Ovary (tissue), 9 donors: Measurements from ENCODE around the gene CD86. TPM values are rescaled to one million over a fixed set of nuclear protein-coding genes. Genes with fewer than 3 reads are reported as not detected.

Experiments
- DNase-seq, 5 donors: peaks; one replicate each; pipeline ENCODE4 v3.0.0-alpha.2; 2019 to 2020
- H3K27ac ChIP-seq, 2 donors: fragments of 200-600 bp; one replicate each; pipeline versions ENCODE4 v1.5.1 to v1.8.0; 2019 to 2022
- H3K27me3 ChIP-seq: fragments of 200-600 bp; one replicate; pipeline ENCODE4 v1.8.0; 2022
- H3K36me3 ChIP-seq: fragments of 200-600 bp; sonication (generic); one replicate; pipeline ENCODE4 v1.5.1; 2019
- H3K4me1 ChIP-seq: one replicate; pipeline ENCODE4 v1.8.1; 2013; ENCODE audit warnings: mild to moderate bottlenecking, moderate library complexity; ENCODE audit not compliant: insufficient read depth
- H3K4me3 ChIP-seq: fragments of 200-600 bp; sonication (generic); one replicate; pipeline ENCODE4 v1.5.1; 2017
- H3K9me3 ChIP-seq, 2 donors: fragments of 200-600 bp in 1 of 2; sonication (generic) in 1 of 2; one replicate each; pipeline versions ENCODE4 v1.5.1 to v1.8.1; 2013 to 2019; ENCODE audit warnings: mild to moderate bottlenecking in 1 of 2, moderate library complexity in 1 of 2
- EP300 ChIP-seq: sonication (generic); formaldehyde crosslinking; IDR thresholded peaks from one replicate; pipeline ENCODE4 v1.6.1; 2017; ENCODE audit warnings: antibody characterized with exemption
- POLR2A ChIP-seq: fragments of 450-650 bp; IDR thresholded peaks from one replicate; pipeline ENCODE4 v1.6.1; 2017; ENCODE audit warnings: antibody characterized with exemption, mild to moderate bottlenecking, moderate library complexity
- WGBS, 3 donors: extraction: QIAGEN DNeasy Blood & Tissue Kit in 1 of 3; methylation state at CpG; one replicate each; pipeline versions ENCODE4 v1.1.5 to v1.1.7; 2013 to 2017; 5-methylcytosine and 5-hydroxymethylcytosine counted together
- intact Hi-C, 4 donors: fragments of 100-400 bp; cut with DNase I; formaldehyde crosslinking; loops; one replicate each; pipeline versions ENCODE4 v1.11.0 to v1.15.1; 2022 to 2023
- polyA plus RNA-seq, 2 donors: library from polyadenylated mRNA; stranded (reverse); fragments of 200-250 nt in 1 of 2; fragments of 350-450 nt in 1 of 2; fragmentation: Illumina TruSeq in 1 of 2; extraction: RNeasy Lipid Tissue Mini Kit (QIAGEN cat#74804) in 1 of 2; gene quantifications; one replicate each; pipeline ENCODE4 v1.2.3, GENCODE V29; 2013 to 2014
- total RNA-seq, 7 donors: library from RNA; depleted of rRNA in 2 of 7; stranded (reverse); fragments of >200 nt in 2 of 7; fragmentation: NEBNext Ultra II Directional in 3 of 7; extraction: Animal tissue kit (Norgen Biotek cat#: 25700) in 3 of 7; gene quantifications; one replicate each; pipeline versions ENCODE4 v1.1.0 to v1.2.4, GENCODE V29; 2016 to 2023
- TF ChIP-seq, protein P1 (sequence below), 3 donors: fragments of 450-650 bp in 2 of 3; fragments of 200-600 bp in 1 of 3; IDR thresholded peaks; one replicate each; pipeline versions ENCODE4 v1.5.1 to v1.8.0; 2016 to 2022; ENCODE audit warnings: antibody characterized with exemption in 3 of 3, mild to moderate bottlenecking in 1 of 3
- donor health status: DM: no; HTN: no; CAD: no; lungs with moderate emphysema.
- donor health status: DM: no; HTN: no; CAD: no.
- donor health status: Bipolar disorder and iron deficiency.
- donor health status: DM: yes; HTN: yes; CAD: no.
- donor health status: DM: no; HTN: no; CAD: no.
- donor health status: DM: yes; HTN: yes; CAD: no.

CD86 gene
- total and polyA plus RNA-seq, 9 donors, result 0.85 to 8.7 (median 3.5) TPM

DNA sequence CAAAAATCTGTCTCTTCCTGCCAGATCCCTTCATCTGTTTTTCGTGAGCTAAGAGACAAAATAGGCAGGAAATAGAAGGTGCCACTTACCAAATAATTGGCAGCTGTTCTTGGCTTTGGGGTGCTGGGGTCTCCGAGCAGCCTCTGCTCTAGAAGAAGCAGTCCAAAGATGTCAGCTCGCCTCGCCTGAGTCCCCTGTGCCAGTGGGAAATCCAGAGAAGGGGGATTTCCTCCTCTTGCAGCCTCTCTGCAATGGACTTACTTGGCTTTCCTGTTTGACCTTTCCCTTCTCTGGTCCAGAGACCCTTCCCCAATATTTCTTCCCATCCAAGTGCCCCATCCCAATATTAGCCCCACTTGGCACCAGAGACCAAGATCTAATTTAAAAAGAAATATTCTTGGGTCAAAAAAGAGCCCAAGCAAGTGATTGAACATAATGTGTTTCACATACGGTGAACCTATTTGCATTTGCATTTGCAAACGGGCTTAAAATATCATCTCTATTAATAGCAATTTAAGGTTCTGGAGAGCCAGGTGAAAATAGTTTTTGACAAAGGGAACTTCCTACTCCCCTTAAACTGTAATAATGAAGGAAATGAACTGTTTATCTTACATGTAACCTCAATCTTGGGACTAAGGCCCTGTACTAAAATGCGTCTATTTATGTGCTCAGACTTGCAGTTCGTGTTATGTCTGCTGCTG lies 23.2 kb downstream of the CD86 start:
- DNase-seq, result no peak
- H3K27me3 ChIP-seq, result no peaks in the 10 kb centered on the region
- no peaks in the 10 kb centered on the region for H3K4me1 ChIP-seq
- intact Hi-C loops, result no loop called here
- no peak overlapping the region for H3K27ac ChIP-seq
- H3K36me3 ChIP-seq, result no peaks in the 10 kb centered on the region
- no peaks in the 10 kb centered on the region for H3K9me3 ChIP-seq
- TF ChIP-seq POLR2A (no peak), EP300 (no peak)
- TF ChIP-seq, protein P1, sequence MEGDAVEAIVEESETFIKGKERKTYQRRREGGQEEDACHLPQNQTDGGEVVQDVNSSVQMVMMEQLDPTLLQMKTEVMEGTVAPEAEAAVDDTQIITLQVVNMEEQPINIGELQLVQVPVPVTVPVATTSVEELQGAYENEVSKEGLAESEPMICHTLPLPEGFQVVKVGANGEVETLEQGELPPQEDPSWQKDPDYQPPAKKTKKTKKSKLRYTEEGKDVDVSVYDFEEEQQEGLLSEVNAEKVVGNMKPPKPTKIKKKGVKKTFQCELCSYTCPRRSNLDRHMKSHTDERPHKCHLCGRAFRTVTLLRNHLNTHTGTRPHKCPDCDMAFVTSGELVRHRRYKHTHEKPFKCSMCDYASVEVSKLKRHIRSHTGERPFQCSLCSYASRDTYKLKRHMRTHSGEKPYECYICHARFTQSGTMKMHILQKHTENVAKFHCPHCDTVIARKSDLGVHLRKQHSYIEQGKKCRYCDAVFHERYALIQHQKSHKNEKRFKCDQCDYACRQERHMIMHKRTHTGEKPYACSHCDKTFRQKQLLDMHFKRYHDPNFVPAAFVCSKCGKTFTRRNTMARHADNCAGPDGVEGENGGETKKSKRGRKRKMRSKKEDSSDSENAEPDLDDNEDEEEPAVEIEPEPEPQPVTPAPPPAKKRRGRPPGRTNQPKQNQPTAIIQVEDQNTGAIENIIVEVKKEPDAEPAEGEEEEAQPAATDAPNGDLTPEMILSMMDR (IDR thresholded peaks at IDR 0.05), result no peak
- WGBS, 3 donors, result 66 to 72% (median 71%) methylated on average over 8 of the region's 8 CpGs
- no peak overlapping the region for H3K4me3 ChIP-seq

DNA sequence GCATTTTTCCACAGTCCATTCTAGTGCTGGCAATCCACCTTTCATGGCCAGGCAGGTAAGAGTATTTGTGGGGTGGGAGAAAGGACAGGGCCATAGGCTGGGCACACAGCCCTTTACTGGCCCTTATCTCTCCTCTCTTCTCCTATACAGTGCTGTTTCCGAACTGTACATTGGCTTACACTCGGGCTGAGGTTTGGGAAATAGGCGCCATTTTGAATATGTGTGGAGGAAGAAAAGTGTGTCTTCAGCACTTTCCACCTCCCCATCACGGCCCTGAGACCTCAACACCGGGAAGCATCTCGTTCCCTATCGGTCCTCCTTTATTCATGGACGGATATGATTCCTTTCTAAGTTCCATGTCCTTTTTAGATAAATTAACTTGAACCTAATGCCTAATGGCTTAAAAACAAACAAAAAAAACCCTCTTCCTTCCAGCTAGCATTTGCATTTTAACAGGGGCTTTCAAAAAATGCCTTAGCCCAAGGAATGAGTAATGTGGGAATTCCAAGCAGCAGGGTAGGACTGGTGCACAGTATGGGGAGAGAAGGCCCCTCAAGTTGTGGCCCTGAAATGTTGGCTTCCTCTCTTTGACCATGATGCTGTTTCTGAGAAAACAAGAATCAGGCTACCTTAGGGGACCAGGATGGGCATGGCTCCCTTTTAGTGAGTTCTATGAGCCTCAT lies 24.5 kb downstream of the CD86 start:
- WGBS, 3 donors, result 91 to 94% (median 92%) methylated on average over 8 of the region's 8 CpGs
- Histone ChIP-seq H3K4me3 (no peak overlapping the region), H3K4me1 (no peaks in the 10 kb centered on the region), H3K36me3 (no peaks in the 10 kb centered on the region), H3K9me3 (no peaks in the 10 kb centered on the region), H3K27ac (no peak overlapping the region), H3K27me3 (no peaks in the 10 kb centered on the region)
- DNase-seq, result no peak
- TF ChIP-seq POLR2A (no peak), EP300 (no peak)
- TF ChIP-seq, protein P1 (IDR thresholded peaks at IDR 0.05), result no peak
- intact Hi-C loops, result no loop called here

DNA sequence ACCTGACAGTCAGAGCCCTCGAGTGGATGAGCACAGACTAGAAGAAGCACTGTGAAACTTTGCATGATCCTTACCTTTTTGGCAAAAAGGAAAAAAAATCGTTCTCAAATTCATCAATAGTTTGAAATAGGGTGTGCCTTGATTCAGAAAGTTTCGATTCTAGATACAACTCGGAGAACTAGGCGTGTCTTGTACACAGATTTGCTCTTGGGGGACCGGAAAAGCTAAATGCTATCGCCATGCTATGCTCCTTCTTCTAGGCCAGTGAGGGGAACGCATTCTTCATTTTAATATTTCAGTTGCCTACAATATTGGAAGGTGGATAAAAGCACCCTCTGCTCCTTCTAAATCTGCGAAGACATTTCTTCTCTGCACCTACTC lies 25.0 kb downstream of the CD86 start:
- no peaks in the 10 kb centered on the region for H3K4me1 ChIP-seq
- no peak overlapping the region for H3K4me3 ChIP-seq
- H3K27me3 ChIP-seq, result no peaks in the 10 kb centered on the region
- intact Hi-C loops, result no loop called here
- no peaks in the 10 kb centered on the region for H3K9me3 ChIP-seq
- WGBS, 3 donors, result 90 to 91% (median 91%) methylated on average over 9 of the region's 9 CpGs
- H3K27ac ChIP-seq, result no peak overlapping the region
- TF ChIP-seq, protein P1 (IDR thresholded peaks at IDR 0.05), result no peak
- TF ChIP-seq POLR2A (no peak), EP300 (no peak)
- DNase-seq, result no peak
- H3K36me3 ChIP-seq, result no peaks in the 10 kb centered on the region

DNA sequence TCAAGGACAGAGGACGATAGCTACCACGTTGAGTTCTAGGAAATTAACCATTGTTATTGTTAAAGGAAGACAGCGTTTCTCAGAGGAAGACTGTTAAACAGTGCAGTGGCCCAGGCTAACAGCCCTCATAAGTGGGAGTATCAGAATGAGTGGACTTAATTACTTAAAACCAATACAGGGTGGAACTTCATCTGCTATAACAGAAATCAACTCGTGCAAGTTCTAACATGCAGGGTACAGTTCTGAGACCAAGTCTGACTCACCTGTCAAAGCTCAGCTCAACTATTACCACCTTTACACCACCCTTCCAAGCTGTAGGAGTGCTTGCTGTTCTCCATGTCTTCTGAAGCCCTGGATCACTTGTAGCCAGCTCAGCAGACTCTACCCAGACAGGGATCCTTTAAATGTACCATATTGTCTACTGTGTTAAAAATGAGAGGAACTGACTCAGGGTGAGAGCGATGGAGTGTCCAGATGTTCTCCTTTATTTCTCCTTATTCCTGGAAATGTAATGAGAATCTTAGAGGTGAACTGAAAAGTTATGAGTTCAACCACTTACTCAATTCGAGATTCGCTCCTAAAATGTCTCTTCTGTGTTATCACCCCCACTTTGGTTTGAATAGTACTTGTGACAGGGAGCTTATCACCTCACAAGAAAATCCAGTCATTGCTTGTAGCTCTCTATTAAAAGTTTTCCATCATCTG lies 26.5 kb downstream of the CD86 start:
- Histone ChIP-seq H3K4me3 (no peak overlapping the region), H3K36me3 (no peaks in the 10 kb centered on the region), H3K27me3 (no peaks in the 10 kb centered on the region), H3K4me1 (no peaks in the 10 kb centered on the region), H3K9me3 (no peaks in the 10 kb centered on the region), H3K27ac (no peak overlapping the region)
- 34 to 45% (median 35%) methylated on average over 7 of the region's 7 CpGs for WGBS, 3 donors
- intact Hi-C loops, result no loop called here
- DNase-seq, result no peak
- TF ChIP-seq, protein P1 (IDR thresholded peaks at IDR 0.05), result no peak
